Lower leg skin (tissue), 3 donors: ENCODE measurements around the gene TMEM123.

ENCODE experiments used
- POLR2A ChIP-seq, 2 donors: fragments of 450-650 bp; IDR thresholded peaks; one replicate each; pipeline ENCODE4 v1.6.1; 2016 to 2017; ENCODE audit warnings: antibody characterized with exemption in 2 of 2, mild to moderate bottlenecking in 1 of 2, moderate library complexity in 1 of 2
- TF ChIP-seq, protein P1 (sequence below), 3 donors: fragments of 450-650 bp; IDR thresholded peaks; one replicate each; pipeline ENCODE4 v1.5.1; 2016; ENCODE audit warnings: antibody characterized with exemption in 3 of 3, mild to moderate bottlenecking in 3 of 3, moderate library complexity in 2 of 3

DNA sequence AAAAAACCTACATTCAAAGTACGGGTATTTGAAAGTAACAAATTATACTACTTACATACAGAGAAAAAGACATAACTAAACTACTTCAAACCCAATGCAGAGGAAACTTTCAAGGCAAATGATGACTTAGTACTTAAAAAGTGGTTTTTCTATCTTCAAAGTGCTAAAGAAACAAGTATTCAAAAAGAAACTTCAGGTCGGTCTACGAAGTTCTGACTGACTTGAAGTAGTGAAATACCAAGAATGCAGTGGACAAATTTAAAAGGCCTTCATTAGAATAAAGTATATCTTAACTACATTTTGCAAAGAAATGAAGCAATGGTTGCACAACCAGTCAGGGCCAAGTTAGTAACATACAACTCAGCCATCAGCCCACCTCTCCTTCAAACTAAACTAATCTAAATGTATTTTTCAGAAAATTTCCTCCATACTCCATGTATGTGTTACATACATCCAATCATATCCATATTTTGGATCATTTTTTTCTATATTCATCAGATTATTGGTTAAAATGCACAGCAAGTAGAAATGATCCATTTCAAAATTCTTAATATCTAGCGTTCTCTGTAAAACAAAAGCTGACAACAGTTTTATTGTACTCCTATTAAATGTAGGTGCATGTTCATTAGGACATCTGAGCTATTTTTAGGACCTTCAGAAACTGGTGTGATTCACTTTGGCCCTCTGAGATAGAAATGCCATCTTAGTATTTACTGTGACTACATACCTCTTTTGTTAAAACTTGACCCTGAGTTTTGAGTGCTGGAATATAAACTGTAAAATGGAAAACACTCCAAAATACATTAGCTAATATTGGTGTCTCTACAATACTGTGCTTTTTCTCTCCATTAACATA is 55.6 kb downstream of the TMEM123 start:
- TF ChIP-seq, protein P1, sequence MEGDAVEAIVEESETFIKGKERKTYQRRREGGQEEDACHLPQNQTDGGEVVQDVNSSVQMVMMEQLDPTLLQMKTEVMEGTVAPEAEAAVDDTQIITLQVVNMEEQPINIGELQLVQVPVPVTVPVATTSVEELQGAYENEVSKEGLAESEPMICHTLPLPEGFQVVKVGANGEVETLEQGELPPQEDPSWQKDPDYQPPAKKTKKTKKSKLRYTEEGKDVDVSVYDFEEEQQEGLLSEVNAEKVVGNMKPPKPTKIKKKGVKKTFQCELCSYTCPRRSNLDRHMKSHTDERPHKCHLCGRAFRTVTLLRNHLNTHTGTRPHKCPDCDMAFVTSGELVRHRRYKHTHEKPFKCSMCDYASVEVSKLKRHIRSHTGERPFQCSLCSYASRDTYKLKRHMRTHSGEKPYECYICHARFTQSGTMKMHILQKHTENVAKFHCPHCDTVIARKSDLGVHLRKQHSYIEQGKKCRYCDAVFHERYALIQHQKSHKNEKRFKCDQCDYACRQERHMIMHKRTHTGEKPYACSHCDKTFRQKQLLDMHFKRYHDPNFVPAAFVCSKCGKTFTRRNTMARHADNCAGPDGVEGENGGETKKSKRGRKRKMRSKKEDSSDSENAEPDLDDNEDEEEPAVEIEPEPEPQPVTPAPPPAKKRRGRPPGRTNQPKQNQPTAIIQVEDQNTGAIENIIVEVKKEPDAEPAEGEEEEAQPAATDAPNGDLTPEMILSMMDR (IDR thresholded peaks at IDR 0.05) = no peak
- no peak for TF ChIP-seq POLR2A (IDR thresholded peaks at IDR 0.05)
